ENCODE measurements around the gene IFT88. TPM values are rescaled to one million over a fixed set of nuclear protein-coding genes. Genes with fewer than 3 reads are reported as not detected.

Gene IFT88
- total RNA-seq, 1 experiment from 2014 or later, result 10.8 TPM

GRCh38 chr13:20701461-20701860 lies 134.5 kb downstream of the IFT88 start:
- Histone ChIP-seq H3K4me1 (ENCODE audit: low read length) (peaks cover 14% of the 10 kb centered on the region), H3K27me3 (ENCODE audit: low read length) (no peaks in the 10 kb centered on the region), H3K36me3 (ENCODE audit: insufficient read depth, low read length) (no peaks in the 10 kb centered on the region), H3K79me2 (ENCODE audit: low read length) (no peaks in the 10 kb centered on the region), H2AFZ (ENCODE audit: low read length) (no peak overlapping the region), H3K4me3 (ENCODE audit: low read length) (no peak overlapping the region), H3K27ac (ENCODE audit: low read length) (no peak overlapping the region), H3K4me2 (ENCODE audit: low read depth, low read length, poor library complexity, severe bottlenecking) (no peak overlapping the region), H3K9me2 (replicated peaks; ENCODE audit: insufficient read depth, low read length) (no peaks in the 10 kb centered on the region), H3K9ac (ENCODE audit: low read length) (no peak overlapping the region), H4K20me1 (ENCODE audit: insufficient read depth, low read depth, low read length) (0 out of 2 replicates have a peak, but pooled peaks cover 6% of the 10 kb centered on the region), H3K9me3 (ENCODE audit: low read length) (no peaks in the 10 kb centered on the region)
- DNase-seq, result no peak

GRCh38 chr13:20702530-20702914 lies 135.6 kb downstream of the IFT88 start:
- Histone ChIP-seq H3K4me3 (ENCODE audit: low read length) (peak overlapping the region; percentile 85), H3K9ac (ENCODE audit: low read length) (peak overlapping the region; percentile 79), H3K27me3 (ENCODE audit: low read length) (no peaks in the 10 kb centered on the region), H3K4me2 (ENCODE audit: low read depth, low read length, poor library complexity, severe bottlenecking) (peak overlapping the region; percentile 99), H3K79me2 (ENCODE audit: low read length) (no peaks in the 10 kb centered on the region), H3K9me3 (ENCODE audit: low read length) (no peaks in the 10 kb centered on the region), H3K9me2 (replicated peaks; ENCODE audit: insufficient read depth, low read length) (no peaks in the 10 kb centered on the region), H3K4me1 (ENCODE audit: low read length) (peaks cover 14% of the 10 kb centered on the region), H3K27ac (ENCODE audit: low read length) (no peak overlapping the region), H3K36me3 (ENCODE audit: insufficient read depth, low read length) (no peaks in the 10 kb centered on the region), H4K20me1 (ENCODE audit: insufficient read depth, low read depth, low read length) (0 out of 2 replicates have a peak, but pooled peaks cover 6% of the 10 kb centered on the region), H2AFZ (ENCODE audit: low read length) (no peak overlapping the region)
- no peak for DNase-seq

GRCh38 chr13:20702915-20703779 lies 136.2 kb downstream of the IFT88 start, which contains the start of gene IL17D:
Gene IL17D (plus strand): TSS chr13:20703699. CDS start chr13:20704002, 303 bp downstream.
- H3K4me1 ChIP-seq (ENCODE audit: low read length), result peaks cover 14% of the 10 kb centered on the region
- H3K9me2 ChIP-seq (replicated peaks; ENCODE audit: insufficient read depth, low read length), result no peaks in the 10 kb centered on the region
- peak; percentile 73 for DNase-seq
- peak within 1 kb of the TSS; percentile 79 for H3K9ac ChIP-seq (ENCODE audit: low read length)
- no peaks in the 10 kb centered on the region for H3K9me3 ChIP-seq (ENCODE audit: low read length)
- no peaks in the 10 kb centered on the region for H3K36me3 ChIP-seq (ENCODE audit: insufficient read depth, low read length)
- H3K4me3 ChIP-seq (ENCODE audit: low read length), result peak within 1 kb of the TSS; percentile 85
- H3K79me2 ChIP-seq (ENCODE audit: low read length), result no peaks in the 10 kb centered on the region
- no peak within 1 kb of the TSS for H3K27ac ChIP-seq (ENCODE audit: low read length)
- H4K20me1 ChIP-seq (ENCODE audit: insufficient read depth, low read depth, low read length), result 0 out of 2 replicates have a peak, but pooled peaks cover 6% of the 10 kb centered on the region
- no peaks in the 10 kb centered on the region for H3K27me3 ChIP-seq (ENCODE audit: low read length)
- H2AFZ ChIP-seq (ENCODE audit: low read length), result peak within 1 kb of the TSS; percentile 98
- peak within 1 kb of the TSS; percentile 99 for H3K4me2 ChIP-seq (ENCODE audit: low read depth, low read length, poor library complexity, severe bottlenecking)

GRCh38 chr13:20703780-20704458 lies 137.0 kb downstream of the IFT88 start:
- peak overlapping the region; percentile 44; the same call in 1 of the 2 replicates for H3K4me3 ChIP-seq (ENCODE audit: low read length)
- H3K36me3 ChIP-seq (ENCODE audit: insufficient read depth, low read length), result no peaks in the 10 kb centered on the region
- peak overlapping the region; percentile 35; the same call in 1 of the 2 replicates for H3K9ac ChIP-seq (ENCODE audit: low read length)
- no peak overlapping the region for H3K27ac ChIP-seq (ENCODE audit: low read length)
- H2AFZ ChIP-seq (ENCODE audit: low read length), result no peak overlapping the region
- peaks cover 14% of the 10 kb centered on the region for H3K4me1 ChIP-seq (ENCODE audit: low read length)
- no peaks in the 10 kb centered on the region for H3K27me3 ChIP-seq (ENCODE audit: low read length)
- 0 out of 2 replicates have a peak, but pooled peaks cover 6% of the 10 kb centered on the region for H4K20me1 ChIP-seq (ENCODE audit: insufficient read depth, low read depth, low read length)
- no peaks in the 10 kb centered on the region for H3K9me2 ChIP-seq (replicated peaks; ENCODE audit: insufficient read depth, low read length)
- peak overlapping the region; percentile 24 for H3K4me2 ChIP-seq (ENCODE audit: low read depth, low read length, poor library complexity, severe bottlenecking)
- H3K79me2 ChIP-seq (ENCODE audit: low read length), result no peaks in the 10 kb centered on the region
- no peaks in the 10 kb centered on the region for H3K9me3 ChIP-seq (ENCODE audit: low read length)
- DNase-seq, result peak; percentile 92

- no peaks in the 10 kb centered on the region for H3K36me3 ChIP-seq (ENCODE audit: insufficient read depth, low read length)
- H3K27me3 ChIP-seq (ENCODE audit: low read length), result no peaks in the 10 kb centered on the region
- 0 out of 2 replicates have a peak, but pooled peaks cover 6% of the 10 kb centered on the region for H4K20me1 ChIP-seq (ENCODE audit: insufficient read depth, low read depth, low read length)
- DNase-seq, result no peak
- H2AFZ ChIP-seq (ENCODE audit: low read length), result no peak overlapping the region
- H3K79me2 ChIP-seq (ENCODE audit: low read length), result no peaks in the 10 kb centered on the region
- peaks cover 14% of the 10 kb centered on the region for H3K4me1 ChIP-seq (ENCODE audit: low read length)
- H3K4me3 ChIP-seq (ENCODE audit: low read length), result no peak overlapping the region; the same call in 1 of the 2 replicates
- H3K9me3 ChIP-seq (ENCODE audit: low read length), result no peaks in the 10 kb centered on the region
- H3K9ac ChIP-seq (ENCODE audit: low read length), result no peak overlapping the region
- H3K9me2 ChIP-seq (replicated peaks; ENCODE audit: insufficient read depth, low read length), result no peaks in the 10 kb centered on the region
- no peak overlapping the region for H3K4me2 ChIP-seq (ENCODE audit: low read depth, low read length, poor library complexity, severe bottlenecking)
- no peak overlapping the region for H3K27ac ChIP-seq (ENCODE audit: low read length)
Measured at GRCh38 chr13:20704459-20705069, 137.6 kb downstream of the IFT88 start.

- Histone ChIP-seq H4K20me1 (ENCODE audit: insufficient read depth, low read depth, low read length) (0 out of 2 replicates have a peak, but pooled peaks cover 6% of the 10 kb centered on the region), H3K4me3 (ENCODE audit: low read length) (no peak overlapping the region), H3K4me1 (ENCODE audit: low read length) (peaks cover 9% of the 10 kb centered on the region), H3K9me3 (ENCODE audit: low read length) (no peaks in the 10 kb centered on the region), H2AFZ (ENCODE audit: low read length) (no peak overlapping the region), H3K4me2 (ENCODE audit: low read depth, low read length, poor library complexity, severe bottlenecking) (no peak overlapping the region), H3K27ac (ENCODE audit: low read length) (no peak overlapping the region), H3K9ac (ENCODE audit: low read length) (no peak overlapping the region), H3K79me2 (ENCODE audit: low read length) (no peaks in the 10 kb centered on the region), H3K9me2 (replicated peaks; ENCODE audit: insufficient read depth, low read length) (no peaks in the 10 kb centered on the region), H3K27me3 (ENCODE audit: low read length) (no peaks in the 10 kb centered on the region), H3K36me3 (ENCODE audit: insufficient read depth, low read length) (no peaks in the 10 kb centered on the region)
- no peak for DNase-seq
Measured at GRCh38 chr13:20706661-20707060, 139.7 kb downstream of the IFT88 start.

- no peaks in the 10 kb centered on the region for H3K9me3 ChIP-seq (ENCODE audit: low read length)
- no peak overlapping the region for H3K4me2 ChIP-seq (ENCODE audit: low read depth, low read length, poor library complexity, severe bottlenecking)
- no peak overlapping the region for H3K4me3 ChIP-seq (ENCODE audit: low read length)
- DNase-seq, result no peak
- H3K9me2 ChIP-seq (replicated peaks; ENCODE audit: insufficient read depth, low read length), result no peaks in the 10 kb centered on the region
- no peak overlapping the region for H2AFZ ChIP-seq (ENCODE audit: low read length)
- peaks cover 6% of the 10 kb centered on the region; the same call in 1 of the 2 replicates for H3K4me1 ChIP-seq (ENCODE audit: low read length)
- peaks cover 2% of the 10 kb centered on the region; the same call in 1 of the 2 replicates for H3K27me3 ChIP-seq (ENCODE audit: low read length)
- H3K9ac ChIP-seq (ENCODE audit: low read length), result no peak overlapping the region
- no peaks in the 10 kb centered on the region for H3K79me2 ChIP-seq (ENCODE audit: low read length)
- no peaks in the 10 kb centered on the region for H3K36me3 ChIP-seq (ENCODE audit: insufficient read depth, low read length)
- H4K20me1 ChIP-seq (ENCODE audit: insufficient read depth, low read depth, low read length), result no peaks in the 10 kb centered on the region
- no peak overlapping the region for H3K27ac ChIP-seq (ENCODE audit: low read length)
Measured at GRCh38 chr13:20708216-20708615, 141.3 kb downstream of the IFT88 start.

Data from Karpas-422 (cell line).